Fibroblast of skin of back (primary cell): ENCODE measurements around the gene PDZRN4.
"Not testable (repeated sequence)": the region's sequence is repeated elsewhere in the genome, so short reads cannot be mapped to it uniquely, and the experiment has no call there.

Experiments used
- DNase-seq: peaks from one replicate; pipeline ENCODE4 v3.0.0-alpha.2; 2013

The PDZRN4 gene

DNA sequence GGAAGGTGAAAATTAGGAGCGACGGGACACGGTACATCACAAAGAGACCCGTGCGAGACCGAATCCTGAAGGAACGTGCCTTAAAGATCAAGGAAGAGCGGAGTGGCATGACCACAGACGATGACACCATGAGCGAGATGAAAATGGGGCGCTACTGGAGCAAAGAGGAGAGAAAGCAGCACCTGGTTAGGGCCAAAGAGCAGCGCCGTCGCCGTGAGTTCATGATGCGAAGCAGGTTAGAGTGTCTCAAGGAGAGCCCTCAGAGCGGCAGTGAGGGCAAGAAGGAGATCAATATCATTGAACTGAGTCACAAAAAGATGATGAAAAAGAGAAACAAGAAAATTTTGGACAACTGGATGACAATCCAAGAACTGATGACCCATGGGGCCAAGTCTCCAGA is 385.3 kb downstream of the PDZRN4 start:
- no peak for DNase-seq

DNA sequence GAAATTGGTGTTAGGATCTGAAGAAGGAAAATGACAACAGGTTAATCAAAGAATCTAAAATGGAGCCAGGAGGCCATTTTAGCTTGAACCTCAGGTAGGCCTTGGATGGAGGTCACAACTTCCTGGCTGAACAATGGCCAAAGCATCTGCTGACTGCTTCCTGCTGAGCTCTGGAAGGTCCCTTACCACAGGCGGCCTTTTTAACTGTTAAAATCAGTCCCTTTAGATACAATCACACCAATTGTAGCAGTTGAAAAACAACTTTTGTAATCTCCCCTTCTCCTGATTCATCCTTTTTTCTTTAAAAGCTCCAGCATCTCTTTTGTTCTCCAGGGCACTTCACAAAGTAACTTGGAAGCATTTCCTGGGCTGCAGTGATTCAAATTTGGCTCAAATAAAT is 388.8 kb downstream of the PDZRN4 start:
- no peak for DNase-seq

DNA sequence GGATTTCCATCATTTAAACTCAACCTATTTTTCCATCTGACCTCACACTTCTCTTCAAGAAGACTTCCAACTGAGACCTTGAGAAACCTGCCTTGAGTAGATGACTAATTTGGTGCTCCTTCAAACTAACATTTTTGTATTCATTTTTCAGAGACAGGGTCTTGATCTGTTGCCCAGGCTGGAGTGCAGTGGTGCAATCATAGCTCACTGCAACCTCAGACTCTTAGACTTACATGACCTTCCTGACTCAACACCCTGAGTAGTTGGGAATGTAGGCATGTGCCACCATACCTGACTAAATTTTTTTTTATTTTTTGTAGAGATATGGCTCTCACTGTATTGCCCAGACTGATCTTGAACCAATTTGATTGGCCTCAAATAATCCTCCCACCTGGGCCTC is 389.9 kb downstream of the PDZRN4 start:
- DNase-seq: no peak

DNA sequence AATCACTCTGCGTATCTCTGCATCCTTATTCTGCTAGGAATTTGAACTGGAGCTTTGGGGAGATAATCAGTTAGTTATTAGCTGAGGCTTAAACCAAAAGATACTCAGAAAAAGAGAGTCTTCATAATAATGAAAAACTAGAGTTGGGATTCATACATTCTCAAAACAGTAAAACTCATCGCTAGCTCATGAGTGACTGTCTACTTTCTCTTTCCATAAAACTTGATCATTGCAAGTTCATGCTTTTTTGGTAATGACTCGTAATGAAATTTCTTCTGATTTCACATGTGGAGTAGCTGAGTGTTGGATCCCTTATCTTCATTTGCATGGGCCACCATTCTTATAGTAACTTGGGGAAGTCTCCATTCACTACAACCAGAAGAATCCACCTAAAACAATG is 397.7 kb downstream of the PDZRN4 start:
- DNase-seq: no peak

DNA sequence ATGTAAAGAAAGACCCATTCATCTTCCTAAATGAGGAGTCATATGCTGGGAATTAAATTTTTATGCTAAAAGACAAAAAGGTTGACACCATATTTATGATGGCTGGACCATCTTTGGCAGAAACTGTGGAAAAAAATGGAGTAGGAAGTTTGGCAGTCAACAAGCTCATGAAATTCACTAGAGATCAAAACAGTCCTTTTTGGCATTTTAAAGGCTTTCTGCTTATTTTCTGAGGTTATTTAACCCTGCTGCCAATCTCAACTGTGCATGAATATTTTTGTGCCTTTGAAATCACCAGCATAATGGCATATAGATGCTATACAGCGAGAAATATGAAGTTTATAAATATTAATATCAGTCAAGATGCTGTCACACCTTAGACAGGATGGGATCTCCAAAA is 399.5 kb downstream of the PDZRN4 start:
- DNase-seq: no peak

DNA sequence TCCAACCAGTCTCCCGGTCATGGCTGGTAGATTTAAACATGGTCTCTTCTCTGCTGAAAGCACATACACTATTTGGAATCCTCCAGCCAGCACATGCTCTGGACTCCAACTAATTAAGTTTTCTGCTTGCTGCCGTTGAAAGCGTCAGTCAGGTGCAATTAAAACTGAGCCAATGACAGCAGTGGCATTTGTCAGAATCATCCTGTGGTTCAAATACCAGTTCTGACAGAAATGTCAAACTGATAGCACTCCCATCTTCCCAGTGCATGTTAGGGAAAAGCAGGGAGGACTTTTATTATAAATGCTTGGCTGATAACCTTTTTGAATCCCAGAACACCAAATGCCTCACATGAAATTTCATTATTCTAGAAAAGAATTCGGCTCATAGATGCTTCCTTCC is 401.8 kb downstream of the PDZRN4 start:
- DNase-seq: no peak

DNA sequence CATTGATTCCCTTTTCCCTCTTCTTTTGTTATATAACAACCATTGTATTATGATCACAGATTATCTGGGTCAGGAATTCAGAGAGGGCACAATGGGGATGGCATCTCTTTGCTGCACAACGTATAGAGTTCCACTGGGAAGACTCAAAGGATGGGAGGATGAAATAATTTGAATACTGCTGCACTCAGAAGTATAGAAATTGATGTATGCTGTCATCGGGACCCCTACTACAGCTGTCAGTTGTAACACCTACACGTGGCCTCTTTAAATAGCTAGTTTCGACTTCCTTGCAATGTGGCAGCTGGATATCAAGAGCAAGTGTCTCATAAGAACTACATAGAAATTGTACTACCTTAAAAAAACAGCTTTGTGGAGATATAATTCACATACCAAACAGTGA is 408.1 kb downstream of the PDZRN4 start:
- no peak for DNase-seq

DNA sequence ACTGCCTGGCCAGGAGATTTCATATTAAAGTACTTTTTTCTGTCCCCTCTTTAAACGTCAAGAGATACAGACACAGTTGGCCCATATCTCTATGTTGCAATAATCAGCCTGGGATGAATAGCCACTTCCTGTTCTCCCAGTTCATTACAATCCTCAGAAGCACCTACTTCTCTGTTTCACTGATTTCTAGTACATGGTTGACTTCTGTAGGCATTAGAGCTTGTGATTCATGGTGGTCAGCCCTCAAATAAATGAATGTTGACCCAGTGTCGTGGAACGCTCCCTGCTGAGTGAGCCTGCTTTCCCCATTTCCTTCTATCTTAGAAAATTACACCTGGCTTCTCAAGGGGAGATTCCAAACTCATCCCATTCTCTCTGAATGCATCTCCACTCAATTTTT is 416.7 kb downstream of the PDZRN4 start:
- DNase-seq: no peak

DNA sequence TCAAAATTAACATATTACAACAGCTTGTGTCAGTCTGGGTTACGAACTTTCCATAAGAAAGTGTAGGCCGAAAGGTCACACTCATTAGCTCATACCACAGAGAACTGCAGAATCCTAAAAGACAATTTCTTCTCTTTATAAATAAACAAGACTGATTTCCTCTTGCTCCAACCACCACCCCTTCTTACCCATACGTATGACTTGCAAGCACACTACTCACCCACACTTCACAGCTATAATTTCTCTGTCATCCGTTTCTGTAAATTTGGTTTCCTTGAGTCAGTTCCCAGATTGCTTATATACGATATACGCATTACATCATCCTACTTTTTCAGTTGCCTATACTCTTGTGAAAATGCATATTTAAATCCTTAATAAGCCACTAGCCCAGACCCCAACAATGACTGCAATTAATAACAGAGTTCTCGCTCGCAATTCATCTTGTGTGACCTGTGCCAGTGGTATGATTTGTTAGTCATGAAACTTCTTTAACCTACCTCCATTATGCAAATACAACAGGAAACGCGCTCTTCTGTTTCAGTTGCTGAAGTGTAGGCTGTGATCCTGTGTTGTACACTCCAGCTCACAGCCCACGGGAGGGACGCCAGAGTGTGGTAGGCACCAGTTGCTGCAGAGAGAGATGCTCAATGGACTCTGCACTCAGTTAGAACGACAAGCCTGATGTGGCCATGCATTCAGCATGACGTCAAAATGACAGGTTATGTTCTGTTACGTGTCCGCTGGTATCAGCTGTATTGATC is 417.6 kb downstream of the PDZRN4 start:
- no peak for DNase-seq

DNA sequence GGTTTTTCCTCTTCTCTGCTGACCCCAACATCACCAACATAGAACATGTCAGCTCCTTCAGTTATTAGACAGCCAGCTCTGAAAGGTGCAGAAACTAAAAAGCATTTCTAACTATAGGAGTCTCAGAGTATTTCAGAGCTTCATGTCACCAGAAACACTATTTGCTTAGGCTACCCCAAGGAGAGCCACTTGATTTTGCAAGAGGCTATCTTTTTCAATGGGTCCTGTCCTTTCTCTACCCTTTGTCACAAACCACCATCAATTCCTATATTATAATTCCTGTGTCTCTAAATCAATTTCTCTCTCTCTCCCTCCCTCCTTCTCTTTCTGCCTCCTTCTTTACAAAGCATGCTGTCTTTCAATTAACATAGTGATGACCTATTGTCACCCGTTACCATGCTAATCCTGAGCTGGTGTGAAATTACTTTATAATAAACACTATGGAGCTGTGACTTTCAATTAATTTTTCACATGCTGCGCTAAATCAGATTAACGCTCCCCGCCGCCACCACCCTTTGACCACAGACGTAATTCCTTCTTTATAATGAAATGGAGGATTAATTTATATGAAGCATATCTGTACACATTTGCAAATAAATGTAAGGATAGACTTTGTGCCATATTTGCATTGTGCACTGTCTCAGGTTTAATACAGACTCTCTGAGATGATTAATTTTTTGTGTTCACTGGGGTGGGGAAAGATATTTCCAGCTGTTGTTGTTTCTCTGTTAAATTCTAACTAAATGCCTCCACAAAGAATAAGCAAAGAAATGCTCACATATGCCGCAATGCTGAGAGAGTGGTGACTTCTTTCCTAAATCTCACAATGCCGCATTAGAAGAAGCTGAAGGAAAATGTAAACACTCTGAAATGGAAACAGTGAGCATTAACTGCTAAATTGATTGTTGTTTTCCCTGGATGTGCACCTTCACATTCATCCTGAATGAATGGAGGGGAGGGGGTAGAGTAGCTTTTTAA is 418.6 kb downstream of the PDZRN4 start:
- no peak for DNase-seq

DNA sequence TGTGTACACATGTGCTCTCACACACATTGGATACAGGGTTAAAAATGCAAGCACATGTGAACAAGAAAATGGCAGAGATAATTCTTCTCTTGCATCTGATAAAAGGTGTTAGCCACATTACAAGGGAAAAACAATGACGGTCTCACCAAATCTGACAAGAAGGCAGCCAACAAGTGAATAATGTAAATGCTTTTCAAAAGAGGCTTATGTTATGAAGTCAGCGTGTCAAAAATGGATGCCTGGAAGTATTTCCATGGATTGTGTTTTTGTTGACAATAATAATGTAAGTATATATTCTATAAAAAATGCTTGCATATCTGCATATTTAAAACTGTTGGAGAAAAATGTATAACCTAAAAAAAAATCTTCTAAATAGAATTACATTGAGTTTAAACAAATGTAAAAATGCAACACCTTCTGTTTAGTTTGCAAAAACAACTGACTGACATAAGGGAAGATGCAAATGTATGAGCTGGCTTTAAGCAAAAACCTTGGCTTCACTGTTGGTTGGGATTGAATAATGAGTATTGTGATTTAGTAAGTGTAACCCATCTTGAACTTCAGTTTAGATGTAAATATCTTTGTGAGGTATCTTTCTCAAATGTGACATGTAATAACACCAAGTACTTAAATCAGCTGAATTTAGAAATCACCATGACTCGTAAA is 424.9 kb downstream of the PDZRN4 start:
- DNase-seq: no peak

DNA sequence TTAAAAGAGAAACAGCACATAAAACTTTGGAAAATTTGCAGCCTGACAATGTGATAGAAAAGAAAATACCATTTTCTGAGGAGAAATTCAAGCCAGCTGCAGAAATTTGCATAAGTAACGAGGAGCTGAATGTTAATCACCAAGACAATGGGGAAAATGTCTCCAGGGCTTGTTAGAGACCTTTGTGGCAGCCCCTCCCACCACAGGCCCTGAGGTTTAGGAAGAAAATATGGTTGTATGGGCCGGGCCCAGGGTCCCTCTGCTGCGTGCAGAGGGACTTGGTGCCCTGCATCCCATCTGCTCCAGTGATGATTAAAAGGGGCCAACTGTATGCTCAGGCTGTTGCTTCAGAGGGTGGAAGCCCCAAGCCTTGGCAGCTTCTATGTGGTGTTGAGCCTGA is 427.1 kb downstream of the PDZRN4 start:
- DNase-seq: not testable (repeated sequence)

DNA sequence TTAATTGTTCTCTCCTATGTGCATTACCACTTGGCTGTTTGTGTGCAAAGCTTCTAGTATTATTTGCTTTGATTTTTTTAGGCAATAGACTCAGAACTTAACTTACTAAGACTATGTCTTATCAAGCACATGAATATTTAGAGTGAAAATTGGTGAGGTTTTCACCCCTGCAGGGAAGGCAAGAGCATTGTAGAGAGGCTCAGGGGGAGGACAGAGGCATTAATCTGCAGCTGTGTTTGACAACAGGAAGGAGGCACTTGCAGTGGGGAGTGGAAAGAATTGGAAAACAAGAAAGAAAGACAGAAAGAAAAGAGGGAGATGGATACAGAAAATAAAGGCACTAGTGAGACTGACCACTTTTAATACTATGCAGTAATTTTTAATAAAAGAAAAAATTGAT is 431.6 kb downstream of the PDZRN4 start:
- DNase-seq: no peak

DNA sequence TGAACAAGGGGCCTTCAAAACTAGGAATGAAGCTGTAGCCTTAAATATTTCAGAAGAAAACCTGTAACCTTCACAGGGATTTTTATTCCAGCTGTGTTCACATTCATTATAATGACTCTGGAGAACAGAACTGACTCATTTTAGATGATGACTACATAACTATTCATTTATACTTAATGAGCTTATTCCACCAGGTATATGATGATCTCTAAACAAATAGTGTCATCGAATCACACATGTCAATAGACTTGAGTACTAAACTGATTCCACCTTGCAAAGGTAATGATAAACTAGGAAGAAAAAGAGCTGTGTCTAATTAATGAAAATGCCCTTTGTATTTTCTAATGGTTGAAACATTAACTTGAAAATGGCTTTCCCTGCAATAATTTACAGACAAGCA is 433.2 kb downstream of the PDZRN4 start:
- DNase-seq: no peak
